DOHH2 (cell line): ENCODE data around the gene PMS1.

ENCODE experiments used
- H3F3A ChIP-seq: fragments of 200-600 bp; sonication (generic), shearing (Covaris generic); 2 replicates; pipeline ENCODE4 v1.6.0; 2016; ENCODE audit warnings: antibody characterized with exemption, mild to moderate bottlenecking; ENCODE audit not compliant: control insufficient read depth, insufficient read depth
- H3K27ac ChIP-seq: fragments of 200-600 bp; sonication (generic); 2 replicates; pipeline ENCODE4 v1.5.1; 2014; ENCODE audit warnings: low read depth, mild to moderate bottlenecking, low read length, moderate library complexity
- H3K27me3 ChIP-seq: fragments of 200-600 bp; sonication (generic); 2 replicates; pipeline ENCODE4 v1.6.1; 2014; ENCODE audit warnings: mild to moderate bottlenecking, low read length, mixed read lengths; ENCODE audit not compliant: control insufficient read depth
- H3K36me3 ChIP-seq: fragments of 200-600 bp; sonication (generic); 2 replicates; pipeline ENCODE4 v1.6.1; 2014; ENCODE audit warnings: mild to moderate bottlenecking, low read length, moderate library complexity, mixed read lengths; ENCODE audit not compliant: control insufficient read depth
- H3K4me1 ChIP-seq: fragments of 200-600 bp; sonication (generic); 2 replicates; pipeline ENCODE4 v1.6.1; 2014; ENCODE audit warnings: mild to moderate bottlenecking, low read length, mixed read lengths; ENCODE audit not compliant: control insufficient read depth
- H3K4me2 ChIP-seq: fragments of 200-600 bp; sonication (generic); 2 replicates; pipeline ENCODE4 v1.6.0; 2014; ENCODE audit warnings: mild to moderate bottlenecking, low read length, moderate library complexity
- H3K4me3 ChIP-seq: fragments of 200-600 bp; sonication (generic); 2 replicates; pipeline ENCODE4 v1.5.1; 2014; ENCODE audit warnings: mild to moderate bottlenecking, low read length, mixed read lengths
- H3K79me2 ChIP-seq: fragments of 200-600 bp; sonication (generic); 2 replicates; pipeline ENCODE4 v1.6.1; 2014; ENCODE audit warnings: mild to moderate bottlenecking, low read length, mixed read lengths; ENCODE audit not compliant: control insufficient read depth
- H3K9me2 ChIP-seq: fragments of 200-600 bp; sonication (generic); replicated peaks from 2 replicates; pipeline ENCODE4 v1.6.1; 2014; ENCODE audit warnings: mild to moderate bottlenecking, low read length, mixed read lengths; ENCODE audit not compliant: control insufficient read depth
- H3K9me3 ChIP-seq: fragments of 200-600 bp; sonication (generic); 2 replicates; pipeline ENCODE4 v1.6.1; 2014; ENCODE audit warnings: antibody characterized with exemption, low read length, mixed read lengths; ENCODE audit not compliant: control insufficient read depth, insufficient read depth
- H4K20me1 ChIP-seq: fragments of 200-600 bp; sonication (generic); 2 replicates; pipeline ENCODE4 v1.6.0; 2014; ENCODE audit warnings: low read depth, mild to moderate bottlenecking, antibody characterized with exemption, low read length, moderate library complexity; ENCODE audit not compliant: control insufficient read depth, insufficient read depth
- EZH2phosphoT487 ChIP-seq: fragments of 200-600 bp; sonication (generic); IDR thresholded peaks from 2 replicates; pipeline ENCODE4 v1.6.1; 2017; ENCODE audit warnings: borderline replicate concordance, mild to moderate bottlenecking, antibody characterized with exemption, low read length, moderate library complexity, mixed read lengths
- TF ChIP-seq, protein P1 (sequence below): fragments of 200-600 bp; sonication (generic); IDR thresholded peaks from one replicate; pipeline ENCODE4 v1.5.1; 2014; ENCODE audit warnings: antibody characterized with exemption, mild to moderate bottlenecking, low read depth, low read length; ENCODE audit not compliant: poor library complexity, severe bottlenecking

PMS1 gene

DNA sequence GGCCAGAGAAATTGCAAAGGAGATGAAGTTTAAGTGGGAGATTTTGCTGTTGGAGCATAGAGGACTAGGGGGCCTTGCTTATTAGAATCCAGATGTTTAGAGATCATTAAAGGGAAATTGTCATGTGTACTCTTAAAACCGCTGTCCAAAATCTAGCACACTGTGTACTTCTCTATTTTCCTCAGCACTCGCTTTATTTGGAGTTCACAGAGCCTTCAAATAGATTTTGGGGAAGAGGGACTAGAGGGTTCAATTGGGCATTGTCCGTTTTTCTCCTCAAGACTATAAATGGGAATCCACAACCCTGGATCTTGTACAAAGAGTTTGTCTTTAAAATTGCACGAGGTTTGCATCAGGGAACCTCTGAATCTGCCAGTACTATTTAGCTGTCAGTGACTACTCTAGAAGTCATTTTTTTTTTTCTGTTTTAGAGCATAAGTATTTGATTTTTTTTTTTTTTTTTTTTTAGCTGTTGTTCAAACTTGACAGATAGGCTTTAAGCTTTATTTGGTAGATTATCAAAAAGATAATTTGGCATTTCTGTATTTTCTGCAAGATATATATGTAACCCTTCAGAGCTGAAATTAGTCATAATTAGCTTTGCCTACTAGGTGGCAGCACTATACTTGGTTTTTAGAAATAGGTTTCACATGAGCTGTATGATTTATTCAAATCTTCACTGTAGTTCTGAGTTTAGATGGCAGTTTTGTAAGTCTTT lies 14.2 kb downstream of the PMS1 start:
- Histone ChIP-seq H3K4me2 (no peak overlapping the region), H3K36me3 (peaks cover 82% of the 10 kb centered on the region), H3K27ac (no peak overlapping the region)

DNA sequence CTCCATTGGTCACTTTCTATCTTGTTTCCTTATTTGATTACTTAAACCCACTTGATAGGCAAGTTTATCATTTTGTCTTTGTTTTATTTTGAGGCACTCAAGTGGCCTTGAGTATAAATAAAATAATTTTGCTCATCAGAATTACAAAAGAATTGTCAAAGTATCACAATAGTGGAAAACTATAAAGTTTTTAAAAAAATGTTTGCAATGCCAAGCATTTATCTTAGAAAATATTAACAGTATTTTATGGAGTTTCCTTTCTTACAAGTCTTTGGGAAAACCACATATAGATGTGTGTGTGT lies 14.7 kb downstream of the PMS1 start:
- Histone ChIP-seq H3K4me2 (no peak overlapping the region), H3K9me3 (no peaks in the 10 kb centered on the region), H3F3A (peaks cover 6% of the 10 kb centered on the region; the same call in 1 of the 2 replicates), H3K27me3 (no peaks in the 10 kb centered on the region), H3K27ac (no peak overlapping the region), H3K4me3 (no peak overlapping the region), H3K79me2 (peaks cover 51% of the 10 kb centered on the region), H3K9me2 (no peaks in the 10 kb centered on the region), H3K4me1 (peaks cover 19% of the 10 kb centered on the region), H3K36me3 (peaks cover 82% of the 10 kb centered on the region), H4K20me1 (no peaks in the 10 kb centered on the region)
- no peak for TF ChIP-seq EZH2phosphoT487
- TF ChIP-seq, protein P1, sequence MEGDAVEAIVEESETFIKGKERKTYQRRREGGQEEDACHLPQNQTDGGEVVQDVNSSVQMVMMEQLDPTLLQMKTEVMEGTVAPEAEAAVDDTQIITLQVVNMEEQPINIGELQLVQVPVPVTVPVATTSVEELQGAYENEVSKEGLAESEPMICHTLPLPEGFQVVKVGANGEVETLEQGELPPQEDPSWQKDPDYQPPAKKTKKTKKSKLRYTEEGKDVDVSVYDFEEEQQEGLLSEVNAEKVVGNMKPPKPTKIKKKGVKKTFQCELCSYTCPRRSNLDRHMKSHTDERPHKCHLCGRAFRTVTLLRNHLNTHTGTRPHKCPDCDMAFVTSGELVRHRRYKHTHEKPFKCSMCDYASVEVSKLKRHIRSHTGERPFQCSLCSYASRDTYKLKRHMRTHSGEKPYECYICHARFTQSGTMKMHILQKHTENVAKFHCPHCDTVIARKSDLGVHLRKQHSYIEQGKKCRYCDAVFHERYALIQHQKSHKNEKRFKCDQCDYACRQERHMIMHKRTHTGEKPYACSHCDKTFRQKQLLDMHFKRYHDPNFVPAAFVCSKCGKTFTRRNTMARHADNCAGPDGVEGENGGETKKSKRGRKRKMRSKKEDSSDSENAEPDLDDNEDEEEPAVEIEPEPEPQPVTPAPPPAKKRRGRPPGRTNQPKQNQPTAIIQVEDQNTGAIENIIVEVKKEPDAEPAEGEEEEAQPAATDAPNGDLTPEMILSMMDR = no peak

More for the DNA sequence above, 14.2 kb downstream of the PMS1 start:
- Histone ChIP-seq H3K79me2 (peaks cover 49% of the 10 kb centered on the region), H3K9me3 (no peaks in the 10 kb centered on the region), H3K27me3 (no peaks in the 10 kb centered on the region), H4K20me1 (no peaks in the 10 kb centered on the region), H3K4me1 (peaks cover 19% of the 10 kb centered on the region), H3F3A (peaks cover 8% of the 10 kb centered on the region; the same call in 1 of the 2 replicates), H3K9me2 (no peaks in the 10 kb centered on the region), H3K4me3 (no peak overlapping the region)
- TF ChIP-seq EZH2phosphoT487 = no peak
- TF ChIP-seq, protein P1 = peak; percentile 66

DNA sequence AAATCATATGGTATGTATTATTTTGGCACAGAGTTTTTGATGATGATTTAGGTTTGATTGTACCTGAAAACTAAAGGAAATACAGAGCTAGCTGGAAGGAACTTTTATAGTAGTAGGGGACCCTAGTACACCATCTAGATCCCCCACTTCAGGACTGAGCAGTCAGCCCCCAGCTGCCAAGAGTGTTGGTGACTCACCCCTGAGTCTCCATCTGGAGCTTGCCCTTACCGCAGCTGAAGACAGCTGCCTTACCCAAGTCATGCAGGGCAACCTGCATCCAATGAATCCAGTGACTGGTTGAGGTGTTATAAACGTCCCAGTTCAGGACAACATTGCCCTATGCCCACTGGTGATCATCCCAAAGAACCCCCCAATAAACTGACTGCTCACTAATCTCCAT lies 15.3 kb downstream of the PMS1 start:
- Histone ChIP-seq H3K79me2 (peaks cover 53% of the 10 kb centered on the region), H3K4me1 (peaks cover 19% of the 10 kb centered on the region), H4K20me1 (no peaks in the 10 kb centered on the region), H3K4me3 (no peak overlapping the region), H3F3A (peaks cover 6% of the 10 kb centered on the region; the same call in 1 of the 2 replicates), H3K4me2 (no peak overlapping the region), H3K9me2 (no peaks in the 10 kb centered on the region), H3K27ac (no peak overlapping the region), H3K9me3 (no peaks in the 10 kb centered on the region), H3K27me3 (no peaks in the 10 kb centered on the region), H3K36me3 (peaks cover 84% of the 10 kb centered on the region)
- TF ChIP-seq, protein P1 = no peak
- no peak for TF ChIP-seq EZH2phosphoT487
